Measurements from ENCODE around the gene SLC22A23. TPM values are rescaled to one million over a fixed set of nuclear protein-coding genes. Genes with fewer than 3 reads are reported as not detected.

Gene SLC22A23
- total RNA-seq, 1 experiment from 2014 or later, result 5.7 TPM

GRCh38 chr6:3310703-3311102 is 146.1 kb downstream of the SLC22A23 start:
- H3K4me1 ChIP-seq (ENCODE audit: insufficient read depth, low read length), result peaks cover 9% of the 10 kb centered on the region; the same call in 1 of the 2 replicates
- H3K27ac ChIP-seq (ENCODE audit: low read length), result no peak overlapping the region
- intact Hi-C loops (cut with micrococcal nuclease), result no loop called here
- H3K36me3 ChIP-seq (ENCODE audit: low read depth, low read length), result no peaks in the 10 kb centered on the region
- no peaks in the 10 kb centered on the region for H3K9me2 ChIP-seq (replicated peaks; ENCODE audit: low read length)
- no peak overlapping the region for H3K9ac ChIP-seq (ENCODE audit: low read length)
- no peaks in the 10 kb centered on the region for H3K79me2 ChIP-seq (ENCODE audit: low read length)
- H3F3A ChIP-seq (ENCODE audit: low read length, unreplicated experiment), result no peaks in the 10 kb centered on the region
- H4K20me1 ChIP-seq (ENCODE audit: low read length), result no peaks in the 10 kb centered on the region
- no TSS peak for BruUV-seq (replicated peaks)
- DNase-seq (peak; percentile 33), ATAC-seq (peak; percentile 31; the same call in 1 of the 2 replicates)
- no peaks in the 10 kb centered on the region for H3K27me3 ChIP-seq (ENCODE audit: low read length)
- H2AFZ ChIP-seq (ENCODE audit: low read length), result no peak overlapping the region
- H3K9me3 ChIP-seq (ENCODE audit: low read length), result no peaks in the 10 kb centered on the region
- CTCF ChIA-PET, result no interaction called here
- H3K4me3 ChIP-seq (ENCODE audit: low read length), result no peak overlapping the region
- POLR2A ChIA-PET (ENCODE audit: unreplicated experiment), result no interaction called here
- TF ChIP-seq EZH2 (IDR thresholded peaks at IDR 0.05; ENCODE audit: low read length, unreplicated experiment) (no peak), CTCF (conservative IDR thresholded peaks at IDR 0.05; ENCODE audit: low read depth, low read length) (no peak), EZH2phosphoT487 (IDR thresholded peaks at IDR 0.05; ENCODE audit: borderline replicate concordance, low read length) (no peak)
- H3K4me2 ChIP-seq (ENCODE audit: low read length), result no peak overlapping the region

- Histone ChIP-seq H3K9me3 (ENCODE audit: low read length) (no peaks in the 10 kb centered on the region), H3K9me2 (replicated peaks; ENCODE audit: low read length) (no peaks in the 10 kb centered on the region), H3K36me3 (ENCODE audit: low read depth, low read length) (no peaks in the 10 kb centered on the region), H2AFZ (ENCODE audit: low read length) (no peak overlapping the region), H3F3A (ENCODE audit: low read length, unreplicated experiment) (no peaks in the 10 kb centered on the region), H3K4me2 (ENCODE audit: low read length) (no peak overlapping the region), H3K4me3 (ENCODE audit: low read length) (no peak overlapping the region), H3K27ac (ENCODE audit: low read length) (no peak overlapping the region), H4K20me1 (ENCODE audit: low read length) (no peaks in the 10 kb centered on the region), H3K27me3 (ENCODE audit: low read length) (no peaks in the 10 kb centered on the region), H3K9ac (ENCODE audit: low read length) (no peak overlapping the region), H3K4me1 (ENCODE audit: insufficient read depth, low read length) (peaks cover 9% of the 10 kb centered on the region; the same call in 1 of the 2 replicates), H3K79me2 (ENCODE audit: low read length) (no peaks in the 10 kb centered on the region)
- intact Hi-C loops (cut with micrococcal nuclease), result no loop called here
- CTCF ChIA-PET, result no interaction called here
- BruUV-seq (replicated peaks), result no TSS peak
- POLR2A ChIA-PET (ENCODE audit: unreplicated experiment), result no interaction called here
- DNase-seq, result no peak
- no peak for ATAC-seq
- TF ChIP-seq EZH2 (IDR thresholded peaks at IDR 0.05; ENCODE audit: low read length, unreplicated experiment) (no peak), EZH2phosphoT487 (IDR thresholded peaks at IDR 0.05; ENCODE audit: borderline replicate concordance, low read length) (no peak), CTCF (conservative IDR thresholded peaks at IDR 0.05; ENCODE audit: low read depth, low read length) (no peak)
These were observed 146.8 kb downstream of the SLC22A23 start for GRCh38 chr6:3310051-3310448.

GRCh38 chr6:3309391-3310050 is 147.3 kb downstream of the SLC22A23 start:
- CTCF ChIA-PET, result no interaction called here
- Histone ChIP-seq H3K27ac (ENCODE audit: low read length) (no peak overlapping the region), H3F3A (ENCODE audit: low read length, unreplicated experiment) (no peaks in the 10 kb centered on the region), H3K79me2 (ENCODE audit: low read length) (no peaks in the 10 kb centered on the region), H3K36me3 (ENCODE audit: low read depth, low read length) (no peaks in the 10 kb centered on the region), H3K9ac (ENCODE audit: low read length) (no peak overlapping the region), H3K4me2 (ENCODE audit: low read length) (no peak overlapping the region), H4K20me1 (ENCODE audit: low read length) (no peaks in the 10 kb centered on the region), H3K9me3 (ENCODE audit: low read length) (no peaks in the 10 kb centered on the region), H3K27me3 (ENCODE audit: low read length) (no peaks in the 10 kb centered on the region), H3K4me3 (ENCODE audit: low read length) (no peak overlapping the region), H2AFZ (ENCODE audit: low read length) (no peak overlapping the region), H3K4me1 (ENCODE audit: insufficient read depth, low read length) (peaks cover 9% of the 10 kb centered on the region; the same call in 1 of the 2 replicates), H3K9me2 (replicated peaks; ENCODE audit: low read length) (no peaks in the 10 kb centered on the region)
- intact Hi-C loops (cut with micrococcal nuclease), result no loop called here
- TF ChIP-seq CTCF (conservative IDR thresholded peaks at IDR 0.05; ENCODE audit: low read depth, low read length) (no peak), EZH2 (IDR thresholded peaks at IDR 0.05; ENCODE audit: low read length, unreplicated experiment) (no peak), EZH2phosphoT487 (IDR thresholded peaks at IDR 0.05; ENCODE audit: borderline replicate concordance, low read length) (no peak)
- BruUV-seq (replicated peaks), result no TSS peak
- DNase-seq (no peak), ATAC-seq (no peak)
- POLR2A ChIA-PET (ENCODE audit: unreplicated experiment), result no interaction called here

Measured in PC-3 (cell line).